ENCODE data around the gene SULT1A2.

SULT1A2 gene

DNA sequence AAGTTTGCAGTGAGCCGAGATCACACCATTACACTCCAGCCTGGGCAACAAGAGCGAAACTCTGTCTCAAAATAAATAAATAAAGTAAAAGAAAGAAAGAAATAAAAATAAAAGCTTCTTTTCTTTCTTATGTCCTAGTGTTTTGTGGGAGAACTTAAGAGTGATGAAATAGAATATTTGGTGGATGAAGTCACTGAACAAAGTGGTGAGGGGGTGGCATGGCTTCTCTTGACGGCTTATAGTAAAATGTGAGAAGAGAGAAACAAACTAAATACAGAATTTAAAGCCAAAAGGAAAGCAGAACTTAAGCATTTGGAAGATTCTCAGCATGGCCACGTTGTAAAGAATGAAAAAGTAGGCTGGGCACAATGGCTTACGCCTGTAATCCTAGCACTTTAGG is 27.8 kb downstream of the SULT1A2 start:
- no peak for TF ChIP-seq REST (IDR thresholded peaks at IDR 0.05; ENCODE audit: insufficient read depth in 1 of 2, low read depth in 2 of 2, low read length in 2 of 2)
- no peak for TF ChIP-seq SIN3A (IDR thresholded peaks at IDR 0.05; ENCODE audit: borderline replicate concordance, insufficient read depth, low read length)
- TF ChIP-seq POLR2AphosphoS5 (IDR thresholded peaks at IDR 0.05; ENCODE audit: low read depth, low read length): no peak
- no peak for TF ChIP-seq FOXP2 (optimal IDR thresholded peaks at IDR 0.05; ENCODE audit: borderline replicate concordance, extremely low read depth, extremely low read length, insufficient read depth)
- TF ChIP-seq TAF1 (IDR thresholded peaks at IDR 0.05; ENCODE audit: borderline replicate concordance, insufficient read depth, low read length): no peak

GRCh38 chr16:28567292-28567691 is 29.6 kb downstream of the SULT1A2 start:
- TF ChIP-seq SIN3A (IDR thresholded peaks at IDR 0.05; ENCODE audit: borderline replicate concordance, insufficient read depth, low read length) (no peak), REST (IDR thresholded peaks at IDR 0.05; ENCODE audit: insufficient read depth in 1 of 2, low read depth in 2 of 2, low read length in 2 of 2) (no peak), FOXP2 (optimal IDR thresholded peaks at IDR 0.05; ENCODE audit: borderline replicate concordance, extremely low read depth, extremely low read length, insufficient read depth) (no peak), TAF1 (IDR thresholded peaks at IDR 0.05; ENCODE audit: borderline replicate concordance, insufficient read depth, low read length) (no peak), POLR2AphosphoS5 (IDR thresholded peaks at IDR 0.05; ENCODE audit: low read depth, low read length) (no peak)

- TF ChIP-seq SIN3A (IDR thresholded peaks at IDR 0.05; ENCODE audit: borderline replicate concordance, insufficient read depth, low read length): no peak
- TF ChIP-seq FOXP2 (optimal IDR thresholded peaks at IDR 0.05; ENCODE audit: borderline replicate concordance, extremely low read depth, extremely low read length, insufficient read depth): no peak
These were observed 33.6 kb downstream of the SULT1A2 start for GRCh38 chr16:28563218-28563617.

- no peak for TF ChIP-seq SIN3A (IDR thresholded peaks at IDR 0.05; ENCODE audit: borderline replicate concordance, insufficient read depth, low read length)
- TF ChIP-seq TAF1 (IDR thresholded peaks at IDR 0.05; ENCODE audit: borderline replicate concordance, insufficient read depth, low read length): no peak
- TF ChIP-seq REST (IDR thresholded peaks at IDR 0.05; ENCODE audit: insufficient read depth in 1 of 2, low read depth in 2 of 2, low read length in 2 of 2): no peak
- TF ChIP-seq FOXP2 (optimal IDR thresholded peaks at IDR 0.05; ENCODE audit: borderline replicate concordance, extremely low read depth, extremely low read length, insufficient read depth): no peak
- TF ChIP-seq POLR2AphosphoS5 (IDR thresholded peaks at IDR 0.05; ENCODE audit: low read depth, low read length): no peak
These were observed 34.7 kb downstream of the SULT1A2 start for GRCh38 chr16:28562199-28562598.

DNA sequence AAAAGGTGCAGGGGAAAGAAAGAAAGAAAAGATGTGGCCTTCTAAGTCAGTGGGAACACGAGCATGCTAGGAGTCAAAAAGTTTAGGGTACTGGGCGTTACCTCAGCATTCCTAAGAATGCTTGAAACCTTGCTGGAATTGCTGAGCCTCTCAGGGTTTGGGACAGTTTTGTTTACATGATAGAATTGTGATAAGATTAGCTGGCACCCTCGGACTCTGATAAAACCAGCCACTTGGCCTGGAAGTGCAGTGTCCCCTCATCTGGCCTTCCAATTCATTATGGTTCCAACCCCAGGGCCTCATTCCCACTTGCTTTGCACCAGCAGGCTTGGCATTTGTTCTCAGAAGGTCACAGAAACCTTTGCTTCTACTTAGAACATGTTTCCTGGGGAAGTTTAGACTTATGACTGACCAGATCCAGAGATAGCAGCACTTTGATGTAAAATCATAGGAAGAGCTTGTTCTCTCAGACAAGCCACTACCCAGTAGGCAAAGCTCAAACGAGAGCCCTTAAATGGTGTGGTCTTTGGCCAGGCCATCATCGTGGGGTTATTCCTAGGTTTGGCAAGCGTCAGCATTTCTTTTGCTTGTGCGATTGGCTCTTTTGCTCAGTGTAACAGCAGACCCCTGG is 35.2 kb downstream of the SULT1A2 start:
- TF ChIP-seq SIN3A (IDR thresholded peaks at IDR 0.05; ENCODE audit: borderline replicate concordance, insufficient read depth, low read length) (no peak), POLR2AphosphoS5 (IDR thresholded peaks at IDR 0.05; ENCODE audit: low read depth, low read length) (no peak), FOXP2 (optimal IDR thresholded peaks at IDR 0.05; ENCODE audit: borderline replicate concordance, extremely low read depth, extremely low read length, insufficient read depth) (no peak), TAF1 (IDR thresholded peaks at IDR 0.05; ENCODE audit: borderline replicate concordance, insufficient read depth, low read length) (no peak), REST (IDR thresholded peaks at IDR 0.05; ENCODE audit: insufficient read depth in 1 of 2, low read depth in 2 of 2, low read length in 2 of 2) (no peak)

Measured in PFSK-1 (cell line).